ACC112 (cell line): ENCODE data around the gene MRPS11.

ENCODE experiments used
- H2AFZ ChIP-seq: fragments of 200-600 bp; sonication (generic); one replicate; pipeline ENCODE4 v1.6.0; 2017; ENCODE audit warnings: antibody characterized with exemption, low read length; ENCODE audit not compliant: unreplicated experiment
- H3K27ac ChIP-seq: fragments of 200-600 bp; sonication (generic); 2 replicates; pipeline ENCODE4 v1.5.1; 2014; ENCODE audit warnings: low read depth, mild to moderate bottlenecking, antibody characterized with exemption, low read length, moderate library complexity
- H3K27me3 ChIP-seq: fragments of 200-600 bp; sonication (generic); 2 replicates; pipeline ENCODE4 v1.6.1; 2014; ENCODE audit warnings: mild to moderate bottlenecking, antibody characterized with exemption, low read length, moderate library complexity, mixed read lengths; ENCODE audit not compliant: insufficient read depth
- H3K36me3 ChIP-seq: fragments of 200-600 bp; sonication (generic); 2 replicates; pipeline ENCODE4 v1.6.1; 2016; ENCODE audit warnings: mild to moderate bottlenecking, antibody characterized with exemption, low read length, moderate library complexity, mixed read lengths; ENCODE audit not compliant: insufficient read depth
- H3K4me1 ChIP-seq: fragments of 200-600 bp; sonication (generic); one replicate; pipeline ENCODE4 v1.6.1; 2016; ENCODE audit warnings: low read length, mixed read lengths; ENCODE audit not compliant: insufficient read depth, unreplicated experiment, control insufficient read depth
- H3K4me3 ChIP-seq: fragments of 200-600 bp; sonication (generic); 2 replicates; pipeline ENCODE4 v1.5.1; 2014; ENCODE audit warnings: mild to moderate bottlenecking, low read depth, low read length
- H3K79me2 ChIP-seq: fragments of 200-600 bp; sonication (generic); one replicate; pipeline ENCODE4 v1.6.0; 2016; ENCODE audit warnings: low read length; ENCODE audit not compliant: control insufficient read depth, unreplicated experiment, insufficient read depth

Gene MRPS11

DNA sequence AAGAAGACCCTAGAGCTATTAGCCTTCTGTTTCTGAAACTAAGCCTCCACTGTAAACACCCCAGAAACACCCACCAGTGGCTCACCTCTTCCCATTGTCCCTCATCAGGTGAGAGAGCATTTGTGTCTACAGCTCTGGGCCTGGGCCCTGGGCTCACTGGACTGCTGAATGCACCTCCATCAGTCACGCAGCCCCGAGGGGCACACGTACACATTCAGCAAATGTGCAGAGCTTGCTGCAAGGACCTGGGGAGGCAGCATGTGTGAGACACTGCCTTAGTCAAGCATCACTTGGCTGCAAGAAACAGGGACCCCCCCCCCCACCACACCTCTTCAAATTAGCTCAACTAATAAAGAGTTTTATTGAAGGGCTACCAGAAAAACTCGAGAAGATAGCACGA is 29.3 kb upstream of the MRPS11 start:
- H3K4me1 ChIP-seq = no peaks in the 10 kb centered on the region
- H2AFZ ChIP-seq = no peak overlapping the region
- no peak overlapping the region for H3K4me3 ChIP-seq
- no peaks in the 10 kb centered on the region for H3K79me2 ChIP-seq
- peaks cover 13% of the 10 kb centered on the region for H3K27me3 ChIP-seq
- H3K27ac ChIP-seq = no peak overlapping the region
- no peaks in the 10 kb centered on the region for H3K36me3 ChIP-seq

DNA sequence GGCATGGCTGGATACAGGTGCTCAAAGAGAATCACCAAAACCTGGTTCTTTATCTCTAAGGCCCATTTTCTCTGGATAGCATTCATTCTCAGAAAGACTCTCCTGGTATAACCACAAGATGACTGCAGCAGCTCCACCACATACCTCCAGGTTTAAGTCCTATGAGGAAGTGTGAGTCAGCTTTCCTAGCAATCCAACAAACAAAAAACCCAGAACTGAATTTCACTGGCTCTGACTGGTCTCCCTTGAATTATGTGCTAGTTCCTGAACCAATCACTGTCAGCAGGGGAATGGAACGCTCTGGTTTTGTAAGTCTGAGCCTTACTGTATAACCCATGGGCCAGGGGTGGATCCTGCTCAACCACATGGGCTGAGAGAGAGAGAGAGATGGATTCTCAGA is 27.5 kb upstream of the MRPS11 start:
- no peak overlapping the region for H2AFZ ChIP-seq
- H3K27ac ChIP-seq = no peak overlapping the region
- peaks cover 22% of the 10 kb centered on the region for H3K27me3 ChIP-seq
- H3K79me2 ChIP-seq = no peaks in the 10 kb centered on the region
- no peaks in the 10 kb centered on the region for H3K4me1 ChIP-seq
- H3K36me3 ChIP-seq = no peaks in the 10 kb centered on the region
- H3K4me3 ChIP-seq = no peak overlapping the region

DNA sequence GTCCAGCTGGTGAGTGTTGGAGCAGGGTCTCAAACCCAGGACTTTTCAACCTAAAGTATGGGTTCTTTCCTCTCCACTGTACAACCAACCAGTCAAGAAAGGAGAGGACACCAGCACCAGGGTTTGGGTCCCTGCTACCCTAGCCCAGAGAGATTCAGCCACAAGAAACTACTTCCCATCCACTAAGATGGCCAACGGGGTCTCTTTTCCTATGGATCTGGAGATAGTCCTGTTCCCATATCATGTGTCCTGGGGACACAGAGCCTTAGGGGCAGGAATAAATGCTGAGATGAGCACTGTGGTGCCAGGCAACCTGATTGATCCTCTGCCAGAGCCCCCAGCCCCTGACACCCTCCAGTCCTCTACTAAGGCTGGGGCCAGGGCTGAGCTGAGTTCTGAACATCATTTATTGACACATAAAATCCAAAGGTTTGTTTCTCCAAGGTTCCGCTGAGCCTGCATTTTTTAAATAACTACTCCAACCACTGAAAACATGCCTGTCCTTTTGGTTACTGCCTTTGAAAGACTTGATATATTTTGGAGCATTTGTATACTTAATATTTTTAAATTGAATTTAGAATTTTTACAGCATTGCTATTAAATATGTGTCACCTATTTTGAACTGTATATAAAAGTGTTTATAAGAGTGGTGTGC is 26.3 kb upstream of the MRPS11 start:
- H3K27ac ChIP-seq = no peak overlapping the region
- H3K36me3 ChIP-seq = no peaks in the 10 kb centered on the region
- H3K4me1 ChIP-seq = no peaks in the 10 kb centered on the region
- no peak overlapping the region for H3K4me3 ChIP-seq
- no peak overlapping the region for H2AFZ ChIP-seq
- no peaks in the 10 kb centered on the region for H3K79me2 ChIP-seq
- H3K27me3 ChIP-seq = peaks cover 22% of the 10 kb centered on the region

DNA sequence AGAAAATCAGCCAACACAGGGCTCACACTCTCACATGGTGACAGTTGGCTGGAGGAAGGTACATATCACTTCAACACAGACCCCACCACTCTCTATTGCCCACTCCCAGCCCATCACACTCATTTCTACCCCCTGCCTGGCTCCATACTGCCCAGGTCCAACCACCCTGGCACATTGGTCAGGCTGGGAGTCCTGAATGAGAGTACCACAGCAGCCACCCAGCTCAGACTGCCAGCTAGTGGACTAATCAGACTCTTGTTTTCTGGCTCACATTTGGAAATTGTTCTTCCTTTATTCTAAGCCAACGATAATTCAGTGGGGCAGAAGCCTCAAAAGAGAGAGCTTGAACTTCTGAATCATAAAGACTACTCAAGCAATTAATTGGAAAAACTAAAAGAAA is 20.3 kb upstream of the MRPS11 start:
- Histone ChIP-seq H2AFZ (no peak overlapping the region), H3K79me2 (no peaks in the 10 kb centered on the region), H3K4me1 (no peaks in the 10 kb centered on the region), H3K4me3 (no peak overlapping the region), H3K36me3 (no peaks in the 10 kb centered on the region), H3K27ac (no peak overlapping the region), H3K27me3 (peaks cover 26% of the 10 kb centered on the region)

DNA sequence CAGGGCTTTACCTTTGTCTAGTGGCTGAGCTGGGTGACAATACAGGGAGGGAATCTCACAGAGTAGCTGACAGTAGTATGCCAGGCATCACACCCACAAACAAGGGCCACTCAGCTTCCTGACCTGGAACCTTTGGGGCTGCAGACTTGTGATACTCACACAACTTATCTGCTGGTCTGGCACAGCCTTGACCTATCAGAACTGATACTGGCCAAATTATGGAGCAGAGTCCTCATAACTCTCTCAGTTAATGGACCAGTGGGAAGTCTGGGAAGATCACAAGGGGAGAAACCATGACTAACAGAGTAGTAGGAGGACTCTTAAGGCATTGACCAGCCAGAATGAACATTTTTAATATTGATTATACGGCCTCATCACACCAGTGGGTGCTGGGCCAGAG is 19.8 kb upstream of the MRPS11 start:
- Histone ChIP-seq H3K4me1 (no peaks in the 10 kb centered on the region), H2AFZ (no peak overlapping the region), H3K36me3 (no peaks in the 10 kb centered on the region), H3K27me3 (peaks cover 21% of the 10 kb centered on the region), H3K4me3 (no peak overlapping the region), H3K27ac (no peak overlapping the region), H3K79me2 (no peaks in the 10 kb centered on the region)

DNA sequence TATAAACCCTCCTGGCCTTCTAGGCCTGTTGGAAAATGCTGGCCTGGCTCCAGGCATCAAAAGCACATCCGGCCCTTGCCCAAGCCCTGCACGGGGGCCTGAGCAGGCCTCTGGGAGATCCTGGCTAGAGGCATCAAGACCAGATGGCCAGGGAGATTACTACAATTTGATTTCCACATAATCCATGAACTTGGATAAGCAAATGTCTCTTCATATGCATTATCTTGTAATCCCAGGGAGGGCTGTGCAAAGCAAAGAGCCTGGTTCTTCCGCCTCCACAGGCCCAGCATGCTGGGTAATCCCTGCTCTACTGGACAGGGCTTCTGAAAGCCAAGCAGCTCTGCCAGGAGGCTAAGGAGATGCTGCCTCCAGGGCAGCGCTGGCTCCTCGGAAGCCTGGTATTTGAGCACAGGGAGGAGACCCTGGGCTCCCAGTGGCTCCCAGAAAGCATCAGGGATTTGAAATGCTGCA is 18.5 kb upstream of the MRPS11 start:
- Histone ChIP-seq H3K4me1 (no peaks in the 10 kb centered on the region), H3K36me3 (no peaks in the 10 kb centered on the region), H3K79me2 (no peaks in the 10 kb centered on the region), H2AFZ (no peak overlapping the region), H3K4me3 (no peak overlapping the region), H3K27ac (no peak overlapping the region), H3K27me3 (peaks cover 14% of the 10 kb centered on the region)

DNA sequence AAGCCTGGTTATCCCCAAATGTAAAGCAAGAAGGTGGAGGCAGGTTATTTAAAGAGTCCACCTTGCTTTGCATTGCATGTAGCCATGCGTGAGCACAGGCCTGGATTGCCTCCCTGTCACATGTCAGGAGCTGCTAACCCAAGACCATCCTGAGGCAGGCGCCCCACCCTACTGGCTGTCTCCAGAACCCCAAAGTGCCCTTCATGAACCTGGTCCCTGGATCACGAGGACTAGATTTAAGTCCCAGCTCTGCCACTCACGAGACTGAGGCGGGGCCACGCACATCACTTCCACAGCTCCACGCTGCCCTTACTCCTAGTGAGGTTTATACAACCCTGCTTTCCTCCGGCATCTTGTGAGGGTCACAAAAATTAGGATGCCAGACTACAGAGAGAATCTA is 17.9 kb upstream of the MRPS11 start:
- Histone ChIP-seq H3K27me3 (peaks cover 10% of the 10 kb centered on the region), H2AFZ (no peak overlapping the region), H3K27ac (no peak overlapping the region), H3K36me3 (no peaks in the 10 kb centered on the region), H3K4me1 (peaks cover 5% of the 10 kb centered on the region), H3K4me3 (no peak overlapping the region), H3K79me2 (no peaks in the 10 kb centered on the region)

DNA sequence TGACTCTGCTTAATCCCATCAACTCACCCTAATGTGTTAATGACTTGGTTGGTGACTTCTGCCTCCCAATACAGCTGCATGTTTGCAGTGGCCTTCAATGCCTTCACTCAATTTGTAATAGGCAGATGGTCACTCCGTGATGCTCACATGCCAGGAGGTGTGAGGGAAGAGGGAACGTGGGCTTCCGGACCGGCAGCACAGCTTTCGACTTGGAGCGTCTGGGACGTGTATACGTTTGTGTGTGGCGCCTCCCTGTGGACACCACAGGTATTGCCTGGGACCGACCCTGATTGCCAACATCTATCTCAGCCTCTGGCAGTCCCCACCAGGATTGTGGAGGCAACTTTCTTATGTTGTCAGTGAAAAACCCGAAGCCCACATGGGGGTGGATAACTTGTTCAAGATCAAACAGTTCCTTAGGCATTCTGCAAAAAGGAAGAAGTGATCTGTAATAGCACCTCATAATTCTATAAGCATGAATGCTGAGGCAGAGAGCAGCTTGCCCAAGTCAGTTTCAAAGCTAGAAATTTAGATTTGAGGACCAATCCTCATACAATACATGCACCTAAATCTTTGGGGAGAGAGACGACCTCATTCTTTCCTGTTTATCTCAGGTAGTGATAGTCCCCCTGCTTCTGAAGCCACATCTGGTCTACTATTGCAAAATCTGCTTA is 17.2 kb upstream of the MRPS11 start:
- H2AFZ ChIP-seq = no peak overlapping the region
- H3K4me3 ChIP-seq = no peak overlapping the region

DNA sequence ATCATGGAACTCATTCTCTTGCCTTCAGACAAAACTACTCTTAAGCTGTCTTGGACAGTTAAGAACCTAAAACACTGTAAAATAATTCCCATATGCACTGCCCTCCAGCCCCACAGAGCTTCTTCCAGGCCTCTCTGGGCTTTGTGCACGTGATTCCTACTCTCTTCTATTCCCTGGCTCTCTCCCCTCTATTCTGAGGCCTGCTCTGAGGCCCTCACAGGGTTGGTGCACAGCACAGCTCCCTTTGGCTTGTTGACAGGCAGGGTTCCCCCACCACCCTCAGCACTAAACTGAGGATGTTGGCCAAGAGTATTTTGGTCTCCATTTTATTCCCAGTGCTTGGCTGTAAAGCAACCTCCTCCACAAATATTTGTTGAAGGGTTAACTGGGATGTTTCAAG is 13.9 kb upstream of the MRPS11 start:
- no peak overlapping the region for H3K27ac ChIP-seq
- H3K4me1 ChIP-seq = peaks cover 9% of the 10 kb centered on the region
- no peaks in the 10 kb centered on the region for H3K27me3 ChIP-seq
- no peak overlapping the region for H2AFZ ChIP-seq
- H3K4me3 ChIP-seq = no peak overlapping the region
- no peaks in the 10 kb centered on the region for H3K79me2 ChIP-seq
- no peaks in the 10 kb centered on the region for H3K36me3 ChIP-seq

More for the DNA sequence above, 17.2 kb upstream of the MRPS11 start:
- peaks cover 10% of the 10 kb centered on the region for H3K27me3 ChIP-seq
- H3K4me1 ChIP-seq = peaks cover 9% of the 10 kb centered on the region
- no peaks in the 10 kb centered on the region for H3K36me3 ChIP-seq
- no peaks in the 10 kb centered on the region for H3K79me2 ChIP-seq
- H3K27ac ChIP-seq = no peak overlapping the region

DNA sequence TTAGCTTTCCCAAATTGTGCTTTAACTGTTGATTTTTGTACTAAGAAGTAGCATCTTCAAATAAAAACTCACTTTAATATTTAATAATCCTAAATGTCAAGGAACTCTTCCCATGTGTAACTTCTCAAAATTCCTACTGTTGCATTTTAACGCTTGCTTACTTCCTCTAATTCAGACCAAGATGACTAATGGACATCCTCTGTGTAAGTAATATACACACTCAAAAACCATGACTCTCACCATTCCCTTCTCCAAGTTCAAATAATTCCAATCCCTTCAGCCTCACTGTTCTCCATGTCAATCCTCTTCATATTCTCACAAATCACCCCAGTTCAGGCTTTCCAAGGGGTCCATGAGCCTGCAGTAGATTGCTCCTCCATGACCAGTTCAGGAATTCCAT is 13.3 kb upstream of the MRPS11 start:
- peaks cover 9% of the 10 kb centered on the region for H3K4me1 ChIP-seq
- H3K27me3 ChIP-seq = no peaks in the 10 kb centered on the region
- no peak overlapping the region for H3K4me3 ChIP-seq
- H3K79me2 ChIP-seq = no peaks in the 10 kb centered on the region
- no peak overlapping the region for H3K27ac ChIP-seq
- H2AFZ ChIP-seq = no peak overlapping the region
- no peaks in the 10 kb centered on the region for H3K36me3 ChIP-seq
